GM19438 (cell line): ENCODE measurements around the gene DEFB123.
"Not testable (repeated sequence)": the region's sequence is repeated elsewhere in the genome, so short reads cannot be mapped to it uniquely, and the experiment has no call there.

Source experiments
- ATAC-seq: cut with Tn5 transposase; IDR thresholded peaks from one replicate; pipeline ENCODE4 v1.9.1; 2021; ENCODE audit warnings: low read depth; ENCODE audit not compliant: unreplicated experiment

Gene DEFB123

GRCh38 chr20:31440012-31440659 is at the start of gene DEFB123:
Gene DEFB123, plus strand, starts transcription at chr20:31440632. Its CDS starts 67 bp downstream, at chr20:31440699.
- no peak for ATAC-seq

- no peak for ATAC-seq
These were observed 47.6 kb upstream of the DEFB123 start for GRCh38 chr20:31392836-31393235.

GRCh38 chr20:31394900-31395299 is 45.5 kb upstream of the DEFB123 start:
- ATAC-seq: no peak

- ATAC-seq: no peak
These were observed 36.5 kb upstream of the DEFB123 start for GRCh38 chr20:31403886-31404285.

GRCh38 chr20:31406115-31406514 is 34.3 kb upstream of the DEFB123 start, which contains the start of gene DEFB121:
Gene DEFB121, minus strand, starts transcription at chr20:31406215. Its CDS starts 63 bp downstream, at chr20:31406152.
- no peak for ATAC-seq

- ATAC-seq: no peak
These were observed 30.4 kb upstream of the DEFB123 start for GRCh38 chr20:31410011-31410410.

GRCh38 chr20:31414381-31414780 is 26.1 kb upstream of the DEFB123 start:
- no peak for ATAC-seq

- ATAC-seq: no peak
These were observed 24.8 kb upstream of the DEFB123 start for GRCh38 chr20:31415653-31416052.

GRCh38 chr20:31418307-31418706 is 22.1 kb upstream of the DEFB123 start:
- ATAC-seq: no peak

GRCh38 chr20:31425797-31426196 is 14.6 kb upstream of the DEFB123 start:
- no peak for ATAC-seq

GRCh38 chr20:31426891-31427551 is 13.4 kb upstream of the DEFB123 start:
- ATAC-seq: not testable (repeated sequence)

- not testable (repeated sequence) for ATAC-seq
These were observed 12.9 kb upstream of the DEFB123 start for GRCh38 chr20:31427576-31427975.

- ATAC-seq: no peak
These were observed 9.8 kb upstream of the DEFB123 start for GRCh38 chr20:31430568-31431115.

GRCh38 chr20:31446084-31446819 is 5.8 kb downstream of the DEFB123 start:
- ATAC-seq: no peak

GRCh38 chr20:31449511-31450414 is 9.3 kb downstream of the DEFB123 start:
- no peak for ATAC-seq

GRCh38 chr20:31452575-31452974 is 12.1 kb downstream of the DEFB123 start:
- no peak for ATAC-seq

- no peak for ATAC-seq
These were observed 13.9 kb downstream of the DEFB123 start for GRCh38 chr20:31454361-31454760.

GRCh38 chr20:31470946-31471345 is 30.5 kb downstream of the DEFB123 start:
- not testable (repeated sequence) for ATAC-seq

GRCh38 chr20:31472395-31473330 is 32.2 kb downstream of the DEFB123 start:
- no peak for ATAC-seq
